GM18858 (cell line): Measurements from ENCODE around the gene CCDC51.

Source experiments
- ATAC-seq: cut with Tn5 transposase; IDR thresholded peaks from one replicate; pipeline ENCODE4 v1.9.1; 2021; ENCODE audit not compliant: unreplicated experiment

The CCDC51 gene

GRCh38 chr3:48422272-48422671 is 17.6 kb downstream of the CCDC51 start:
- ATAC-seq, result no peak

GRCh38 chr3:48420561-48420960 is 19.4 kb downstream of the CCDC51 start:
- ATAC-seq, result no peak

GRCh38 chr3:48419597-48419996 is 20.3 kb downstream of the CCDC51 start:
- ATAC-seq, result no peak

- no peak for ATAC-seq
Measured at GRCh38 chr3:48419149-48419548, 20.8 kb downstream of the CCDC51 start.

DNA sequence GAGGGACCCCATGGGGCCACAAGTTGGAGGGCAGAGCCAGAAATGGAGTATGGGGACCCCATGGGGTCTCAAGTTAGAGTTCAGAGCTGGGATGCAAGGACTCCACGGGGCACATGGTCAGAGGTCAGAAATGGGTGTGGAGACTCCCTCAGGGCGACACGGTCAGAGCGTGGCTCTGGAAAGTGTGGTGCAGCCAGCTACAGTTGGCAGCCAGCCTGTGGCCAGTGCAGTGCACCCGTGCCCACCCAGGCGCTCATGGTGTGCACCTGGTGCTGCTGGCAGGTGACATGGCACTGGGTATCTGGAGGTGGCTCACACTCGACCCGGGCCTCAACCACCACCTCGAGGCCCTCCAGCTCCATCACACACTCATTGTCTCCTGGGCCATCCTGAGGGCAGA is 21.3 kb downstream of the CCDC51 start:
- ATAC-seq, result no peak

DNA sequence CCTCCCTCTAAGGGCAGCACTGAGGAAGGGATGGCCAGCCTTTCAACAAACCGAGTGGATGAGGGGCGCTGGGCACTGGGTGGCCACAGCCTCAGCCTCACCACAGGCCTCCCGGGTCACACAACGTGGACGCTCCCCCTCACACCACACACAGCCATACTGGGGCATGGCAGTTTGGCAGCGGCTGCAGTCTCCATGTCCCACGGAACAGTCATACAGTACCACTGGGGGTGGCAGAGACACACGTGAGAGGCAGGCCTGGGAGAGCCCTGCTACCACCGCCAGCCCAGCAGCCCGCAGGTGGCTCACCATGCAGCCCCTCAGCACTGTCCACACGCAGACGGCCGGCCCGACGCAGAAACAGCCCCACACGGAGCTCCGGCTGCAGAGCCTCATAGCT is 21.8 kb downstream of the CCDC51 start:
- ATAC-seq, result no peak

GRCh38 chr3:48417529-48418108 is 22.3 kb downstream of the CCDC51 start:
- ATAC-seq, result no peak

DNA sequence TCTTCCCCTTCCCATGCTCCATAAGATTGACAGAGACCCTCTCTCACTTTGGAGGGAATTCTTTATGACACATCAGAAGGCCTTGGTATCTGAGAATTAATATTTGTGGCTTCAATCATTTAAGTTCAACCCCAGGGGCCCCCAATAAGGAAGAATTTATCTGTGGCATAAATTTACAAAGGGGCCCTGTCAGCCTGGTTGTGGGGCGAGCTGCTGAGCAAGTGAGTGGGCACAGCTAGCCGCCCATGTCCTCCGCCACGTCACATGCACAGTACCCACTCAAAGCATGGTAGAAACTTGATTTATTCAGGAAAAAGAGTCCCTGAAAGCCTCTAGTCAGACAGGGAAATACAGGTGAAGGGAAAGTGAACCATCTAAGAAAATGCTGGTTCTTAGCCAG is 23.4 kb downstream of the CCDC51 start:
- ATAC-seq, result no peak

DNA sequence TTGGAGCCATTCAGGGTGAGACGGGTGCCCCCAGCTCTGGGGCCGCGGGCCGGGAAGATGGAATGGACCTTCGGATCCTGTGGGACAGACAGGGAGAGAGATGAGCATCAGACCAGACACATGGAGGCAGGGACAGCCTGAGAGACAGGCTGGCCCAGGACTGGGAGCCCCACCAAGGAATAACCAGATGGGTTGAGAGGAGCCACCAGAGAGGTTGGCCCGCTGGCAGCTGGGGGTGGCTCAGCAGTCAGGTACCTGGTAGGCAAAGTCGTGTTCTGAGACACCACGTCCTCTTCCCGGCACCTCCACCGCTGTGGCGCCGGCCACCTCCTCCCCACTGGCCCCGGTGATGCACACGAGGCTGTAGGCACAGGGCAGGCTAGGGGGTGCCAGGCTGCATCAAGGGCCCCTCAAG is 23.8 kb downstream of the CCDC51 start:
- no peak for ATAC-seq

- ATAC-seq, result no peak
Measured at GRCh38 chr3:48415251-48415953, 24.5 kb downstream of the CCDC51 start.

- ATAC-seq, result no peak
Measured at GRCh38 chr3:48414376-48415250, 25.3 kb downstream of the CCDC51 start.

DNA sequence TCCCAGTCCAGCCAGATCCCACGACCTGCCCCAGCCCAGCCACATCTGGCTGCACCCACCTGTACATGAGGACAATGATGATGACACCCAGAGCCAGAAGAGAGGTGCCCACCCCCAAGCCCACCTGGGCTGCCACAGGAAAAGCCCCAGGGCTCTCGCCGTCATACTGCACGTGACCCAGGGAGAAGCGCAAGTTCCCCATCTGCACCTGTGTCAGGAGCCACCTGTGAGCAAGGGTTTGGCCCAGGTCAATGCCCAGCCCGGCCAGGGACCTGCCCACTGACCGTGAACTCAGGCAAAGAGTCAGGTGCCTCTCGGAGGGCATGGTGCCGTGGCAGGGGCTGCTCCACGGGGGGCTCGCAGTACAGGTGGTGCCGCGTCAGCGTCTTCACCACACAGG is 26.3 kb downstream of the CCDC51 start:
- no peak for ATAC-seq

DNA sequence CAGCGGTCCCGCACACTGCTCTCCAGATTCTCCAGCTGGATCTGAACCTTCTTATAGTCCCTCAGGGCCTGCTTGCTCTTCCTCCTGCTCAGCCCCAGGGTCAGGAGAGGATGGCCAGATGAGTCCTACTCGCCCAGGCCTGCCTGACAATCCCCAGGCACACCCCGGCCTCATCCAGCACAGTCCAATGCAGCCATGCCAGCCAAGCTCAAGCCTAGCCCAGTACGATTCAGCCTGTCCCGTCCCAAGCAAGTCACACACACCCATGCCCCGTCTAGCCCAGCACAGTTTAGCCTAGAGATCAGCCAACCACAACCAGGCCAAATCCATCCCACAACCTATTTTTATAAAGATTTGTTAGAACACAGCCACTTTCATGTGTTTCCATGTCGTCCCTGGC is 26.8 kb downstream of the CCDC51 start:
- ATAC-seq, result no peak

- ATAC-seq, result no peak
Measured at GRCh38 chr3:48412375-48413001, 27.4 kb downstream of the CCDC51 start.

GRCh38 chr3:48411606-48412374 is 28.1 kb downstream of the CCDC51 start:
- no peak for ATAC-seq

DNA sequence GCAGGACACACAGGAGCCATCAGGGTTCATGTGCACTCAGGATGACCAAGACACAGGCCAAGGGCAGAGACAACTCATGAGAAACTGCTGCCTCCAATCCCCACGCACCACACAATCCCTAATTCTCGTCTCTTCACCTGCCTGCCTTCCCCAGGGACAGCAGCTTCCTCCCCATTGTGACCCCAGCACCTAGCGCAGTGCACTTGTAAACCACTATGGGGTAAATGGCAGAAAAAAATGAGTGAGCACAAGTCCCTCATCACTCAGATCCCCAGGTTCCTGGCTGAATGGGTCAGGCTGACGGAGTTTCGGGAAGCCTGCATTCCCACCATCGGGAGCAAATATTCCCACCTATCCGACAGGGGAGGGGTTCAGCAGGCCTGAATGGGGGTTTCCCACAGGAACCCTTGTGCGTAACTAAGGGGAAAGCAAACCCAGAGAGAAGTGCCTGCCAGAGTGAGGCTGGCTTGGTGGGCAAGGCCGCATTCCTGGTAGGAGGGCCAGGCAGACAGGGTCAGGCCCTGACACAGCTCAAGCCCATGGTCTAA is 28.8 kb downstream of the CCDC51 start:
- ATAC-seq, result no peak

- no peak for ATAC-seq
Measured at GRCh38 chr3:48410205-48411040, 29.5 kb downstream of the CCDC51 start.

DNA sequence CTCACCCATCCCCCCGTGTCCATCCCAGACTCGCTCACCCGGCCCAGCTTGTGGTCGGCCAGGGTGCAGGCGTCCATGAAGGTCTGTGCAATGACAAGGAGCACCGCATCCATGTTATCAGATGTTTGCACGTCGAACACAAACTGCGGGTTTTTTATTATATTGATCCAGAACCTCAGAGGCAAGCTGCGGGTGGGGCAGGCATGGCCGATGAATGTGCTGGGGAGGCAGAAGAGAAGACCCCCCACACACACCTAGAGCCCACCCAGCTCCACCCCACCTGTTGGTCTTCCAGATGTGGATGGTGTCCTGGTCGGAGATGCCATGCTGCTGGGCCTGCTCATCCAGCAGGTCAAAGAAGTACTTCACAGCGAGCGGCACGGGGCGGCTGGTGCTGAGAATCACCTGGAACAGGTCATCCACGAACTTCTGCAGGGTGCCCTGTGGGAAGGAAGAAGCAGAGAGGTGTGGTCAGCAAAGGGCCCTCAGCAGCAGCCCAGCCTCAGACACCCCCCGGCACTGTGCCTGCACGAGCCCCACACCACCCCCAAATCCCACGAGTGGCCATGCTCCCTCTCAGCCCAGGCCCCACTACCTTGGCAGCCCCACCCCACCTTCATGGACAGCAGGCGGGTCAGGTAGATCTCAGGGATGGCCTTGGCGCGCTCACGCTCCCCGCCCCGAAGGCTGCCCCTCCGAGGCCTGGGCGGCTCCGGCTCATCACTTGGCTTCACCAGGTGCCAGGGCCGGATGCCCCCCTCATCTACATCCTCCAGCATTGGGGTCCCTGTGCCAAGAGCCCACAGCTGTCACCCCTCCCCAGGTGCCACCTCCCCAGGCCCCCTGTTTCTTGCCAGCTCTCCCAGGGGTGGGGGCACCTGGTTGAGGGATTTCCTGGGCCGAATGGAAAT is 30.4 kb downstream of the CCDC51 start:
- ATAC-seq, result no peak
